ENCODE results near the gene UMPS. TPM values are rescaled to one million over a fixed set of nuclear protein-coding genes. Genes with fewer than 3 reads are reported as not detected.
"Not testable (repeated sequence)": the region's sequence is repeated elsewhere in the genome, so short reads cannot be mapped to it uniquely, and the experiment has no call there.

UMPS gene
- total RNA-seq, 1 donor from 2014 or later = 51.6 TPM

DNA sequence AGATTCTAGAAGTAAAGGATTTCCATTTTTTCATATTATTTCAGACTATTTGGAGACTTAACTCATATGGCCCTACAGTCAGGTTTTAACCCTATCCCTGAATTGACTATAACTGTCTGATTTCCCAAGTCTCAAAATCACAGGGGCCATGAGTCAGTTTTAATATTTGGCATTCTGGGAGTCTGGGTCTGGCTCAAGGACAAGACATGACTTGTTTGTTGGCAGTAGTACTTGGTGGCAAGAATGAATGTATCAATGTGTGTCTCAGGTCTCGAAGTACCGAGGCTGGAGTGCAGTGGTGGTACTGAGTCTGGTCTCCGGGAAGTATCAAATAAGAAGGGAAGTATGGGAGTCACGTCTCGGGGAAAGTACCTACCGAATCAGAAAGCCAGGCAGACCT, 10.8 kb downstream of the UMPS start:
- Mint-ChIP-seq H3K4me3 (no peak overlapping the region), H3K36me3 (peaks cover 40% of the 10 kb centered on the region), H3K27me3 (no peaks in the 10 kb centered on the region), H3K4me1 (ENCODE audit: unreplicated experiment) (peaks cover 7% of the 10 kb centered on the region), H3K27ac (no peak overlapping the region), H3K9me3 (no peaks in the 10 kb centered on the region)
- TF ChIP-seq, protein P1, sequence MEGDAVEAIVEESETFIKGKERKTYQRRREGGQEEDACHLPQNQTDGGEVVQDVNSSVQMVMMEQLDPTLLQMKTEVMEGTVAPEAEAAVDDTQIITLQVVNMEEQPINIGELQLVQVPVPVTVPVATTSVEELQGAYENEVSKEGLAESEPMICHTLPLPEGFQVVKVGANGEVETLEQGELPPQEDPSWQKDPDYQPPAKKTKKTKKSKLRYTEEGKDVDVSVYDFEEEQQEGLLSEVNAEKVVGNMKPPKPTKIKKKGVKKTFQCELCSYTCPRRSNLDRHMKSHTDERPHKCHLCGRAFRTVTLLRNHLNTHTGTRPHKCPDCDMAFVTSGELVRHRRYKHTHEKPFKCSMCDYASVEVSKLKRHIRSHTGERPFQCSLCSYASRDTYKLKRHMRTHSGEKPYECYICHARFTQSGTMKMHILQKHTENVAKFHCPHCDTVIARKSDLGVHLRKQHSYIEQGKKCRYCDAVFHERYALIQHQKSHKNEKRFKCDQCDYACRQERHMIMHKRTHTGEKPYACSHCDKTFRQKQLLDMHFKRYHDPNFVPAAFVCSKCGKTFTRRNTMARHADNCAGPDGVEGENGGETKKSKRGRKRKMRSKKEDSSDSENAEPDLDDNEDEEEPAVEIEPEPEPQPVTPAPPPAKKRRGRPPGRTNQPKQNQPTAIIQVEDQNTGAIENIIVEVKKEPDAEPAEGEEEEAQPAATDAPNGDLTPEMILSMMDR (conservative IDR thresholded peaks at IDR 0.05) = no peak
- no peak for DNase-seq (ENCODE audit: extremely low spot score, unreplicated experiment)

DNA sequence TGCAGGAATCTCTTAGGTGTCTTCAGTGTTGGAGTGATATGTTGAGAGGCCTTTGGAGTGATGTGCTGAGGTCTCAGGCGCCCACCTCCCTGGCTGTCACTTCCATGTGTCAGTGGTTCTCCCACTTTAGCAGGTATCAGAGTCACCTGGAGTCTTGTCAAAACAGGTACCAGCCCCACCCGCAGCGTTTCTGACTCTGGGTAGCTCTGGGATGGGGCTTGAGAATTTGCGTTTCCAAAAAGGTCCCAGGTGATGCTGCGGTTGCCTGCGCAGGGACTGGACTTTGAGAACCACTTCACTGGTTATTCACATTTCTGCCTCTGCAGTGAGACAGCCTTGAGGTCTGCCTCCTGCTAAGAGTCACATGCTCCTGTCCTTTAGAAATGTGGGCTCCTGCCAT, 15.5 kb downstream of the UMPS start:
- H3K4me3 Mint-ChIP-seq = no peak overlapping the region
- H3K36me3 Mint-ChIP-seq = peaks cover 24% of the 10 kb centered on the region
- no peak overlapping the region for H3K27ac Mint-ChIP-seq
- no peaks in the 10 kb centered on the region for H3K9me3 Mint-ChIP-seq
- TF ChIP-seq, protein P1 (conservative IDR thresholded peaks at IDR 0.05) = no peak
- no peaks in the 10 kb centered on the region for H3K4me1 Mint-ChIP-seq (ENCODE audit: unreplicated experiment)
- no peak for DNase-seq (ENCODE audit: extremely low spot score, unreplicated experiment)
- no peaks in the 10 kb centered on the region for H3K27me3 Mint-ChIP-seq

DNA sequence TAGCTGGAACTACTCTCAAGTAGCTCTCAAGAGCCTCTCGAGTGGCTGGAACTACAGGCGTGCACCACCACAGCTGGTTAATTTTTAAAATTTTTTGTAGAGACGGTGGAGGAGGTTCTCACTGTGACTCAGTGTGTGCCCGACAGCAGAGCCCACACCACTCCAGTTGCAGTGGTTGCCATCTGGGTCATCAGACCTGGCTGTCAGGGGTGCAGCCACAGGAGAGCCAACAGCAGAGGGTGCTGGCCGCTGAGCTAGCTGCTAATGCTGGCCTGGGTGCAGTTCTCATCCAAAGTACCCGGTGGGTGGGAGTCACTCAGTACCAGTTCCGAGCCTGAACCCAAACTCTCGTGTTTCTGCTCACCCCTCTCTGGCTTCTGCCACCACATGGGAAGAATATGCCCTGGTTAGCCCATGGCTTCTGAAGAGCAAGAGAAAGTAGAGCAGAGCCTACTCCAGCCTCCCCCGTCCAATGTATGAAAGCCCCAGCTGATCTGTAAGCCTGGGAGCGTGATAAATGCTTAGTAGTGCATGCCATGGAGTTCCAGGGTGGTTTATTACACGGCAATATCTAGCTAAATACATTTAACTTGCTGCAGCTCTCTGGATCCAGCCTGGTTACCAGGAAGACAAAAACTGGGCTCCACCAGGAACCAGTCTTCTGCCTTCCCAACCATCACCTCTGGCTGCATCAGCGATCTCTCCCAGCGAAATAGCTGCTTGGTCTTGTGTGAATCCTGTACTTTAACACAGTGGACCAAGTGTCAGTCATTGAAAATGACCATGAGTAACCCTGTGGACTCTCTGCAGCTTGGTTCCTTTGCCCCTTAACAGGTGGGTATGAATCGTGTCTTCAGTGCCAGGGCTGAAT, 17.1 kb downstream of the UMPS start:
- Mint-ChIP-seq H3K4me3 (no peak overlapping the region), H3K9me3 (no peaks in the 10 kb centered on the region), H3K4me1 (ENCODE audit: unreplicated experiment) (no peaks in the 10 kb centered on the region), H3K36me3 (peaks cover 17% of the 10 kb centered on the region), H3K27ac (no peak overlapping the region), H3K27me3 (no peaks in the 10 kb centered on the region)
- no peak for DNase-seq (ENCODE audit: extremely low spot score, unreplicated experiment)
- TF ChIP-seq, protein P1 (conservative IDR thresholded peaks at IDR 0.05) = no peak

DNA sequence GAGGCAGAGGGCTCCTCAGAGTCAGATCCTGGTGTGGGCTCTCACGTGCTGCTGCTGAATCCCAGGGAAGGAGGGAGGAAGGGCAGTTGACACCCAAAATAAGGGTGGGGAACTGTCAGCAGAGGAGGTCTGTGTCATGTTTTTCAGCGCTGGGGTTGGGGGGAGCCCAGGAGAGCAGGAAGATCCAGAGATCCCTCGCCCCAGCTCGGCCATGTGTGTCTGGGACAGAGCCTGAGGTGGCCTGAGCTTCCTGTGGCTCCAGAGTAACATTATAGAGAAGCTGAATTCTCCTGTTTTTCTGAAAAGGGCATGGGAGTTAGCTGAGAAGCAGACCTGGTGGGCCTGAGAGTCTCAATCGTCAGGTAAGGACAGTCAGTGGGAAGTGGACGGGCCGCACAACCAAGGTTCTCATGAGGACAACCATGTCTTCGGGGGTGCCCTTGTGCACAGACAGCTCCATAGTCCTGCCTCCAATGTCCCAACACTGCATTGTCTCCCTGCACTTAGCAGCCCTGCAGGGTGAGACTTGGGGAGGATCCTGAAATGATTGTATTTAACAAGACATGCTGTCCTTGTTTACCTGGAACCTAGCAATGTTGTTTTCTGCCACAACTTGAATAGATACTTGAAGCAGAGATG, 18.4 kb downstream of the UMPS start:
- Mint-ChIP-seq H3K36me3 (peaks cover 10% of the 10 kb centered on the region), H3K27ac (no peak overlapping the region), H3K9me3 (no peaks in the 10 kb centered on the region), H3K4me1 (ENCODE audit: unreplicated experiment) (no peaks in the 10 kb centered on the region), H3K4me3 (no peak overlapping the region), H3K27me3 (no peaks in the 10 kb centered on the region)
- TF ChIP-seq, protein P1 (conservative IDR thresholded peaks at IDR 0.05) = no peak
- DNase-seq (ENCODE audit: extremely low spot score, unreplicated experiment) = no peak

DNA sequence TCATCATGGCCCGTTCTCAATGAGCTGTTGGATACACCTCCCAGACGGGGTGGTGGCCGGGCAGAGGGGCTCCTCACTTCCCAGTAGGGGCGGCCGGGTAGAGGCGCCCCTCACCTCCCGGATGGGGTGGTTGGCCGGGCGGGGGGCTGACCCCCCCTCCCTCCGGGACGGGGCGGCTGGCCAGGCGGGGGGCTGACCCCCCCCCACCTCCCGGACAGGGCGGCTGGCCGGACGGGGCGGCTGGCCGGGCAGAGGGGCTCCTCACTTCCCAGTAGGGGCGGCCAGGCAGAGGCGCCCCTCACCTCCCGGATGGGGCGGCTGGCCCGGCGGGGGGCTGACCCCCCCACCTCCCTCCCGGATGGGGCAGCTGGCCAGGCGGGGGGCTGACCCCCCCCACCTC, 19.6 kb downstream of the UMPS start:
- not testable (repeated sequence) for H3K4me1 Mint-ChIP-seq (ENCODE audit: unreplicated experiment); DNase-seq (ENCODE audit: extremely low spot score, unreplicated experiment); H3K36me3 Mint-ChIP-seq; H3K27ac Mint-ChIP-seq; H3K9me3 Mint-ChIP-seq; H3K4me3 Mint-ChIP-seq; H3K27me3 Mint-ChIP-seq

DNA sequence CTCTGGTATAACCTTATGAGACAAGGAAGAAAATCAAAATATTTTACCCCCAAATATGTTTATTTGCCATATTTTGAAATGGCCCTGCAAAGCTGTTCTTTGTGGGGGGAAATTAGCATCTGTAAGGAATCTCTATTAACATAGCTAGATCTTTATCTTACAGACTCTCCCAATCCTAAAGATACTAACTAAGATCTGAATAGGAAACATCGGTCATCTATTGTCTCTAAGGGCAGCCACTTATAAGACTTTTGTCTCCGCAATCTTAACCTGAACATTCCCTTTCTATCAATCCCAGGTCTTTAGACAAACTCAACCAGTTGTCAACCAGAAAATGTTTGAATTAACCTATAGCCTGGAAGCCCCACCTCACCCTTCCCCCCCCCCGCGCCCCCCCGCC, 21.2 kb downstream of the UMPS start:
- no peaks in the 10 kb centered on the region for H3K9me3 Mint-ChIP-seq
- no peak overlapping the region for H3K27ac Mint-ChIP-seq
- TF ChIP-seq, protein P1 (conservative IDR thresholded peaks at IDR 0.05) = no peak
- DNase-seq (ENCODE audit: extremely low spot score, unreplicated experiment) = no peak
- H3K4me3 Mint-ChIP-seq = no peak overlapping the region
- no peaks in the 10 kb centered on the region for H3K4me1 Mint-ChIP-seq (ENCODE audit: unreplicated experiment)
- H3K27me3 Mint-ChIP-seq = peaks cover 3% of the 10 kb centered on the region
- peaks cover 9% of the 10 kb centered on the region for H3K36me3 Mint-ChIP-seq
